ENCODE data around the gene NOL4L.

The NOL4L gene

DNA sequence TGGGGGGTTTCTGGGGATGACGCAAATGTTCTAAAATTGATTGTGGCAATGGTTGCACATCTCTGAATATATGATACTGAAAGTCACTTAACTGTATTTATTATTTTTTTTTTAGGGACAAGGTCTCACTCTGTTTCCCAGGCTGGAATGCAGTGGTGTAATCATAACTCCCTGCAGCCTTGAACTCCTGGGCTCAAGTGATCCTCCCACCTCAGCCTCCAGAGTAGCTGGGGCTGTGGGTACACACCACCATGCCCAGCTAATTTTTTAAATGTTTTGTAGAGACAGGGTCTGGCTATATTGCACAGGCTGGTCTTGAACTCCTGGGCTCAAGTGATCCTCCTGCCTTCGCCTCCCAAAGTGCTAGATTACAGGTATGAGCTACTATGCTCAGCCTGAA, 33.4 kb downstream of the NOL4L start:
- H3K4me3 ChIP-seq (ENCODE audit: low read depth in 1 of 2, low read length in 2 of 2) = no peak overlapping the region
- H3K9ac ChIP-seq (ENCODE audit: low read length) = no peak overlapping the region
- no peaks in the 10 kb centered on the region for H3K36me3 ChIP-seq (ENCODE audit: insufficient read depth, low read length)
- H3K27ac ChIP-seq (ENCODE audit: low read depth, low read length) = no peak overlapping the region
- H3K27me3 ChIP-seq (ENCODE audit: control insufficient read depth in 1 of 2, insufficient read depth in 2 of 2, low read length in 2 of 2) = no peaks in the 10 kb centered on the region
- H3K4me1 ChIP-seq (ENCODE audit: insufficient read depth, low read length) = no peaks in the 10 kb centered on the region
- H3K9me3 ChIP-seq (ENCODE audit: low read length) = no peaks in the 10 kb centered on the region

DNA sequence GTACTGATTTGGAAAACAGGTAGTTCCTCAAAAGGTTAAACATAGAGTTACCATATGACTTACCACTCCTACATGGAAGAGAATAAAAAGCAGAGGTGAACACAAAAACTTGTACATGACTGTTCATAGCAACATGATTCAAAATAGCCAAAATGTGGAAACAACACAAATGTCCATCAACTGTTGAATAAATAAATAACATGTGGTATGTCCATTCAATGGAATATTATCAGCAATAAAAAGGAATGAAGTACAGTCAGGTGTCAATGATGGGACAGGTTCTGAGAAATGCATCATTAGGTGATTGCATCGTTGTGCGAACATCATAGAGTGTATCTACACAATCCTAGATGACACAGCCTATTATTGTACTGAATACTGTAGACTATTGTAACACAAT, 35.3 kb downstream of the NOL4L start:
- no peak overlapping the region for H3K9ac ChIP-seq (ENCODE audit: low read length)
- H3K4me1 ChIP-seq (ENCODE audit: insufficient read depth, low read length) = no peaks in the 10 kb centered on the region
- H3K27me3 ChIP-seq (ENCODE audit: control insufficient read depth in 1 of 2, insufficient read depth in 2 of 2, low read length in 2 of 2) = no peaks in the 10 kb centered on the region
- no peak overlapping the region for H3K27ac ChIP-seq (ENCODE audit: low read depth, low read length)
- no peaks in the 10 kb centered on the region for H3K9me3 ChIP-seq (ENCODE audit: low read length)
- no peaks in the 10 kb centered on the region for H3K36me3 ChIP-seq (ENCODE audit: insufficient read depth, low read length)
- H3K4me3 ChIP-seq (ENCODE audit: low read depth in 1 of 2, low read length in 2 of 2) = no peak overlapping the region

DNA sequence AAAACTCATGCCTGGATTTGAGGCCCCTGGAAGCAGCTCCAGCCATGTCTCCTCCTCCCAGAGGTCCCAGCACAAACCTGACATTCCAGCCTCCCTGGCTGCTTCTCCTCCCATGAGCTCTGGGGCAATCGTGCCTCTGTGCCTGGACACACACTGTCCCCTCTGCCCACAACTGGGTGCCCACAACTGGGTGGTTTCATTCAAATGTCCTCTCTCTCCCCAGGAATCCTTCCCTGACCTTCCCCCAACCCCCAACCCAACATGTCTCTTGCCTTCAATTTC, 37.4 kb downstream of the NOL4L start:
- Histone ChIP-seq H3K9ac (ENCODE audit: low read length) (no peak overlapping the region), H3K4me1 (ENCODE audit: insufficient read depth, low read length) (no peaks in the 10 kb centered on the region), H3K36me3 (ENCODE audit: insufficient read depth, low read length) (no peaks in the 10 kb centered on the region), H3K4me3 (ENCODE audit: low read depth in 1 of 2, low read length in 2 of 2) (no peak overlapping the region), H3K27me3 (ENCODE audit: control insufficient read depth in 1 of 2, insufficient read depth in 2 of 2, low read length in 2 of 2) (no peaks in the 10 kb centered on the region), H3K9me3 (ENCODE audit: low read length) (no peaks in the 10 kb centered on the region), H3K27ac (ENCODE audit: low read depth, low read length) (no peak overlapping the region)

- H3K4me3 ChIP-seq (ENCODE audit: low read depth in 1 of 2, low read length in 2 of 2) = no peak overlapping the region
- no peak overlapping the region for H3K27ac ChIP-seq (ENCODE audit: low read depth, low read length)
- H3K36me3 ChIP-seq (ENCODE audit: insufficient read depth, low read length) = no peaks in the 10 kb centered on the region
- no peaks in the 10 kb centered on the region for H3K4me1 ChIP-seq (ENCODE audit: insufficient read depth, low read length)
- H3K9ac ChIP-seq (ENCODE audit: low read length) = no peak overlapping the region
- H3K9me3 ChIP-seq (ENCODE audit: low read length) = no peaks in the 10 kb centered on the region
- no peaks in the 10 kb centered on the region for H3K27me3 ChIP-seq (ENCODE audit: control insufficient read depth in 1 of 2, insufficient read depth in 2 of 2, low read length in 2 of 2)
Measured at GRCh38 chr20:32546918-32547752, 38.0 kb downstream of the NOL4L start.

DNA sequence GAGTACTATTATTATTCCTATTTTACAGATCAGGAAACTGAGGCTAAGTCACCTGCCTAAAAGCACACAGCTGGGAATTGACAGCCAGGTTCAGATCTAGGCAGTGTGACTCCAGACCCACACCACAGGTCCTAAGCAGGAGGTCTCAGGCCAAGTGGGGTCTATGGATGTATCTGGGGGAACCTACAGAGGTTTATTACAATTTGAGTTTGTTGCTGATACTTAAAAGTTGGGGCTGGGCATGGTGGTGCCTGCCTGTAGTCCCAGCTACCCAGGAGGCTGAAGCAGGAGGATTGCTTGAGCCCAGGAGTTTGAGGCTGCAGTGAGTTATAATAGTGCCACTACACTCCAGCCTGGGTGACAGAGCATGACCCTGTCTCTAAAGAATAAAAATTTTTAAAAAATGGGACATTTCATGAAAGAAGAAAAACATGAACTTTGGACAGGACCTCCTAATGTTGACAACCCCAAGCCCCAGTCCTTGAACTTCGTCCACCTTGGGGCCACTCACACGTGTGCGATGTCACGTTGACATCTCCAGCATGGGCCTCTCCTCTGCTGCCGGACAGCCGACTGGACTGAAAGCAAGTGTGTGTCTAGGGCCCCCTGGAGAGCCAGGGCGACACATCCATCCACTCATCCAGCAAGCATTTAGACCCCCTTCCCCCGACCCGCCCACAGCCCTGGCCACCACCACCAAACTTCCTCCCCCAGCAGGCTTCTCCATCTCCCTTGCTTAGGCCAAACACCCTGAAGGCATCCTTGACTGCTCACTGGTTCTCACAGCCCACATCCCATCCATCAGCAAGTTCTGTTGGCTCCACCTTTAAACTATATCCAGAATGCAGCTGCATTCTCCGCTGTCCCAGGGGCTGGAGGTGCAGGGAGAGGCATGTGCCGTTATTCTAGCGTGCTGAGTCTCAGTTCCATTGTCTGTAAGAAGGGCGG, 40.0 kb downstream of the NOL4L start:
- Histone ChIP-seq H3K27me3 (ENCODE audit: control insufficient read depth in 1 of 2, insufficient read depth in 2 of 2, low read length in 2 of 2) (no peaks in the 10 kb centered on the region), H3K9me3 (ENCODE audit: low read length) (no peaks in the 10 kb centered on the region), H3K4me1 (ENCODE audit: insufficient read depth, low read length) (no peaks in the 10 kb centered on the region), H3K36me3 (ENCODE audit: insufficient read depth, low read length) (no peaks in the 10 kb centered on the region), H3K4me3 (ENCODE audit: low read depth in 1 of 2, low read length in 2 of 2) (no peak overlapping the region), H3K9ac (ENCODE audit: low read length) (no peak overlapping the region), H3K27ac (ENCODE audit: low read depth, low read length) (no peak overlapping the region)

GRCh38 chr20:32544260-32544722, 40.8 kb downstream of the NOL4L start:
- no peaks in the 10 kb centered on the region for H3K9me3 ChIP-seq (ENCODE audit: low read length)
- H3K9ac ChIP-seq (ENCODE audit: low read length) = no peak overlapping the region
- no peak overlapping the region for H3K27ac ChIP-seq (ENCODE audit: low read depth, low read length)
- H3K4me1 ChIP-seq (ENCODE audit: insufficient read depth, low read length) = no peaks in the 10 kb centered on the region
- no peak overlapping the region for H3K4me3 ChIP-seq (ENCODE audit: low read depth in 1 of 2, low read length in 2 of 2)
- H3K36me3 ChIP-seq (ENCODE audit: insufficient read depth, low read length) = no peaks in the 10 kb centered on the region
- no peaks in the 10 kb centered on the region for H3K27me3 ChIP-seq (ENCODE audit: control insufficient read depth in 1 of 2, insufficient read depth in 2 of 2, low read length in 2 of 2)

- H3K27me3 ChIP-seq (ENCODE audit: control insufficient read depth in 1 of 2, insufficient read depth in 2 of 2, low read length in 2 of 2) = no peaks in the 10 kb centered on the region
- no peak overlapping the region for H3K4me3 ChIP-seq (ENCODE audit: low read depth in 1 of 2, low read length in 2 of 2)
- H3K9ac ChIP-seq (ENCODE audit: low read length) = no peak overlapping the region
- H3K27ac ChIP-seq (ENCODE audit: low read depth, low read length) = no peak overlapping the region
- H3K36me3 ChIP-seq (ENCODE audit: insufficient read depth, low read length) = no peaks in the 10 kb centered on the region
- no peaks in the 10 kb centered on the region for H3K9me3 ChIP-seq (ENCODE audit: low read length)
- no peaks in the 10 kb centered on the region for H3K4me1 ChIP-seq (ENCODE audit: insufficient read depth, low read length)
Measured at GRCh38 chr20:32543570-32544259, 41.4 kb downstream of the NOL4L start.

DNA sequence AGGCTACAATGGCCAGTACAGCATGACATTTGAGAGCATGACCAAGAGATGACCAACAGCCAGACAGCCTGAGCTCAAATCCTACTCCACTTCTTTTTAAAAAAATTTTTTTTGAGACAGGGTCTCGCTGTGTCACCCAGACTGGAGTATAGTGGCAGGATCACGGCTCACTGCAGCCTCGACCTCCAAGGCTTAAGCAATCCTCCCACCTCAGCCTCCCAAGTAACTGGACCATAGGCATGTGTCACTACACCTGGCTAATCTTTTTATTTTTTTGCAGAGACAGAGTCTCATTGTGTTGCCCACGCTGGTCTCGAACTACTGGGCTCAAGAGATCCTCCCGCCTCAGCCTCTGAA, 42.9 kb downstream of the NOL4L start:
- Histone ChIP-seq H3K9me3 (ENCODE audit: low read length) (no peaks in the 10 kb centered on the region), H3K27ac (ENCODE audit: low read depth, low read length) (no peak overlapping the region), H3K4me3 (ENCODE audit: low read depth in 1 of 2, low read length in 2 of 2) (no peak overlapping the region), H3K36me3 (ENCODE audit: insufficient read depth, low read length) (no peaks in the 10 kb centered on the region), H3K27me3 (ENCODE audit: control insufficient read depth in 1 of 2, insufficient read depth in 2 of 2, low read length in 2 of 2) (no peaks in the 10 kb centered on the region), H3K4me1 (ENCODE audit: insufficient read depth, low read length) (peaks cover 4% of the 10 kb centered on the region), H3K9ac (ENCODE audit: low read length) (no peak overlapping the region)

DNA sequence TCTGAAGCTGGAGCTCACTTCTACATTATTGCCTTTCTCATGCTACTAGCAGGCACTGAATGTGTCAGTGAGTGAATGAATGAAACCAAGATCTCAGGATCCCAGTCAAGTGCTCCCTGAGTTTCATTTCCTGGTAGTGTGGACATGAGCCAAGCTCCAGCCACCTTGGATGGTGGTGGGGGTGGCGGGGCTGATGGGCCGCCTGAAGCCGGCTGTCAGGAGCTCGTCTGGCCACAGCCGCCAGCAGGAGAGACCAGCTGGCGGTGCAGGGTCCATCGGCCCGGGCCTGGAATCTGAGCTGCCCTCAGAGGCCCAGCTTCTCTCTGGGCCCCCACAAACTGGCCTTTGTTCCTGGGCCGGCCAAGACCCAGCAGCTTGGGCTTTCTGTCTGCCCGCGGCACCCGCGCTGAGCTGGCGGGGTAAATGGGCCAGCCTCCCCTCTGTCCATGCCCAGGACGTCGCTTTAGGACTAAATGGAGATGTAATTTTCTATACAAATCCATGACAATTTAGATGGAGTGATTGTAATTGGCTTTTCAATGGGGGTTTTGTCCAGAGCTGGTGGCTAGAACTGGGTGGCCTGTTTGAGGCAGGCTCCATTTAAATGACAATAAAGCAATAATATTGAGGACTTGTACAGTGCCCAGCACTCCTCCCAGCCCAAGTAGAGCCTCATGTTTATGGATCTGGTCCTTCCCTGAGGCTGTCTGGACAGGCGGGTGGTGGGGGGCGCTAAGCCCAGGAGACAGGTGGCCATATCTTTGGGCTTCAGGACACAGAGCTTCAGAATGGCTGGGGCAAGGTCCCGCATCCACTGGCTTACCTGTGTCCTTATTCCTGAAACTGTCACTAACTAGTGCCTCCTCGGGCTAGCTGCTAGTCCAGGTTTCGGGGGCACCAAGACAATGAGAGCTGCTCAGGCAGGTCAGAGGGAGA, 43.5 kb downstream of the NOL4L start:
- Histone ChIP-seq H3K4me1 (ENCODE audit: insufficient read depth, low read length) (peaks cover 8% of the 10 kb centered on the region), H3K27ac (ENCODE audit: low read depth, low read length) (no peak overlapping the region), H3K27me3 (ENCODE audit: control insufficient read depth in 1 of 2, insufficient read depth in 2 of 2, low read length in 2 of 2) (no peaks in the 10 kb centered on the region), H3K36me3 (ENCODE audit: insufficient read depth, low read length) (no peaks in the 10 kb centered on the region), H3K4me3 (ENCODE audit: low read depth in 1 of 2, low read length in 2 of 2) (no peak overlapping the region), H3K9me3 (ENCODE audit: low read length) (no peaks in the 10 kb centered on the region), H3K9ac (ENCODE audit: low read length) (no peak overlapping the region)

DNA sequence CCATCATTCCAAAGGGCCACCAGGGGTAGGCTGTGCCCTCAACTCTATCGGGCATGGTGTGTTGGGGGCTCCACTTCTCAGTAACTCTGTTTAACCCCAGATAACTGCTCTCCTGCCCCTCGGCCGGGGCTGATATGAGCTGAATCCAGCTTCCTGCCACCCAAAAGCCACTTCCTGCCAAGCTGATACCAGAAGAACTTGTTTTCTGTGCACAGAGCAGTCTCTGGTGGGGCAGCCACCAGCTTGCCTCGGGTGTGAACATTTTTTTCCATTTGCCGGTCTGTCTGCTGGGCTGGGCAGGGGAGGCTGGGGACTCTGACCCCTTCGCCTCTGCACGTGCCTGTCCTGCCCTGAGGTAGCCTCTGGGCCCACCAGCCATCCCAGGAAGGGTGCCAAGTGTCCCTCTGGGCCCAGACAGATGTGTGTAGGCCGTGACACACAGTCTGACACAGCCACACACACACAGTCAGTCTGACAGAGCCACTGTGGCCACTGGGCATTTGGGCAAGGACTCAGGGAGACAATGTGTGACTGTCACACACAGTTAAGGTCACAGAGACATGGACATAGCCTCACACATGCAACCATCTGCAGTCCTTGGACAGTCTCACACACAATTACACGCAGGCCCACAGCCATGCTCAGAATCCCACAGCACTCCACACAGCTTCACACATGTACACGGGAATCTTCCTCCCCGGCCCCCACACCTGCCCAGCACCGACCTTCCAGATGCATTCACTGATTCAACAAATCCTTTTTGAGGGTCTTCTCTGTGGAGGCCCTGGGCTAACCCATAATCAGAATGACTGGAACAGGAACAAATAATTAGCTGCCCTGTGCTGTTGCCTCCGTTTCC, 45.1 kb downstream of the NOL4L start:
- H3K9me3 ChIP-seq (ENCODE audit: low read length) = no peaks in the 10 kb centered on the region
- H3K27me3 ChIP-seq (ENCODE audit: control insufficient read depth in 1 of 2, insufficient read depth in 2 of 2, low read length in 2 of 2) = no peaks in the 10 kb centered on the region
- H3K36me3 ChIP-seq (ENCODE audit: insufficient read depth, low read length) = no peaks in the 10 kb centered on the region
- peaks cover 8% of the 10 kb centered on the region for H3K4me1 ChIP-seq (ENCODE audit: insufficient read depth, low read length)
- H3K4me3 ChIP-seq (ENCODE audit: low read depth in 1 of 2, low read length in 2 of 2) = no peak overlapping the region
- H3K9ac ChIP-seq (ENCODE audit: low read length) = no peak overlapping the region
- H3K27ac ChIP-seq (ENCODE audit: low read depth, low read length) = no peak overlapping the region
